HCT116 (cell line): Measurements from ENCODE around the gene C2orf81. TPM values are rescaled to one million over a fixed set of nuclear protein-coding genes. Genes with fewer than 3 reads are reported as not detected.

Experiments used
- ATAC-seq: fragments of 200-7000 bp; cut with Tn5 transposase; 2 replicates; pipeline ENCODE4 v1.9.1; 2020; ENCODE audit warnings: mild to moderate bottlenecking, moderate library complexity
- BruUV-seq: library from RNA; stranded (reverse); fragments of 400-500 nt; replicated peaks from 2 replicates; lab custom pipeline; 2021; lab: Mats Ljungman, UMichigan
- CTCF ChIA-PET: fragments of 300-600 bp; sonication (Branson Sonifier 250); formaldehyde crosslinking; loops from one replicate; lab custom pipeline; 2021; ENCODE audit warnings: antibody characterized with exemption; lab: Charles Lee
- POLR2A ChIA-PET: fragments of 300-600, 350-600 bp; sonication (Branson Sonifier 250); formaldehyde crosslinking; loops from one replicate; lab custom pipeline; 2021; ENCODE audit warnings: antibody characterized with exemption; lab: Charles Lee
- RAD21 ChIA-PET, 2 experiments: fragments of 300-600 bp; sonication (Branson Sonifier 250); formaldehyde crosslinking; loops; one replicate each; lab custom pipeline; 2023; ENCODE audit warnings: low total read pairs in 2 of 2; ENCODE audit not compliant: uncharacterized antibody in 2 of 2, unreplicated experiment in 2 of 2, low non-redundant PET in 1 of 2; lab: Charles Lee
- DNase-seq: peaks from one replicate; pipeline ENCODE4 v3.0.0-alpha.2; 2010; ENCODE audit warnings: low read depth, low spot score
- H2AFZ ChIP-seq: fragments of 200-600 bp; shearing (Covaris generic), sonication (generic); 2 replicates; pipeline ENCODE4 v1.6.1; 2017; ENCODE audit warnings: low read depth, mixed run types, mixed read lengths, antibody characterized with exemption, low read length; ENCODE audit not compliant: poor library complexity, severe bottlenecking
- H3K27ac ChIP-seq: 2 replicates; pipeline ENCODE4 v1.5.1; 2012; ENCODE audit warnings: low read depth, low read length
- H3K27me3 ChIP-seq: fragments of 200-600 bp; sonication (generic); 2 replicates; pipeline ENCODE4 v1.6.1; 2016; ENCODE audit warnings: mixed run types, low read length, mixed read lengths; ENCODE audit not compliant: insufficient read depth
- H3K36me3 ChIP-seq, 2 experiments: fragments of 200-500 bp in 1 of 2; fragments of 200-600 bp in 1 of 2; sonication (Bioruptor generic) in 1 of 2; sonication (generic) in 1 of 2; 2 replicates each; pipeline versions ENCODE4 v1.5.1 to v1.6.1; 2014 to 2016; ENCODE audit warnings: low read length in 2 of 2, inconsistent platforms in 1 of 2, mixed read lengths in 1 of 2, mixed run types in 1 of 2; ENCODE audit not compliant: insufficient read depth in 2 of 2, control insufficient read depth in 1 of 2
- H3K4me1 ChIP-seq, 2 experiments: fragments of 200-600 bp in 1 of 2; sonication (generic) in 1 of 2; 2 replicates each; pipeline versions ENCODE4 v1.5.1 to v1.6.1; 2012 to 2017; ENCODE audit warnings: low read length in 2 of 2, inconsistent platforms in 1 of 2, mild to moderate bottlenecking in 1 of 2, mixed read lengths in 1 of 2, mixed run types in 1 of 2, moderate library complexity in 1 of 2; ENCODE audit not compliant: insufficient read depth in 2 of 2, control insufficient read depth in 1 of 2
- H3K4me2 ChIP-seq: fragments of 200-600 bp; sonication (generic); 2 replicates; pipeline ENCODE4 v1.6.1; 2017; ENCODE audit warnings: mixed run types, low read length, mixed read lengths
- H3K4me3 ChIP-seq, 2 experiments: fragments of 200-600 bp in 1 of 2; sonication (generic) in 1 of 2; replicated peaks in 1 of 2; 2 replicates each; pipeline ENCODE4 v1.5.1; 2011 to 2016; ENCODE audit warnings: low read length in 2 of 2, control low read depth in 1 of 2, low read depth in 1 of 2, mild to moderate bottlenecking in 1 of 2, mixed read lengths in 1 of 2, mixed run types in 1 of 2
- H3K79me2 ChIP-seq: fragments of 200-600 bp; sonication (generic); 2 replicates; pipeline ENCODE4 v1.6.1; 2017; ENCODE audit warnings: mild to moderate bottlenecking, mixed run types, low read length, moderate library complexity, mixed read lengths; ENCODE audit not compliant: insufficient read depth
- H3K9ac ChIP-seq: fragments of 200-600 bp; sonication (generic); 2 replicates; pipeline ENCODE4 v1.6.1; 2016; ENCODE audit warnings: low read length, mixed read lengths
- H3K9me2 ChIP-seq: fragments of 200-600 bp; sonication (generic), shearing (Covaris generic); 2 replicates; pipeline ENCODE4 v1.6.1; 2017; ENCODE audit warnings: mixed run types, mild to moderate bottlenecking, moderate library complexity; ENCODE audit not compliant: insufficient read depth
- H3K9me3 ChIP-seq, 2 experiments: fragments of 200-500 bp in 1 of 2; fragments of 200-600 bp in 1 of 2; sonication (Bioruptor generic) in 1 of 2; sonication (generic) in 1 of 2; 2 replicates each; pipeline ENCODE4 v1.6.1; 2014 to 2017; ENCODE audit warnings: low read length in 2 of 2, mixed read lengths in 2 of 2, inconsistent platforms in 1 of 2, low read depth in 1 of 2, mild to moderate bottlenecking in 1 of 2, mixed run types in 1 of 2, moderate library complexity in 1 of 2; ENCODE audit not compliant: control insufficient read depth in 1 of 2, insufficient read depth in 1 of 2
- H4K20me1 ChIP-seq: fragments of 200-600 bp; sonication (generic), shearing (Covaris generic); 2 replicates; pipeline ENCODE4 v1.6.1; 2017; ENCODE audit warnings: mixed run types, mild to moderate bottlenecking, moderate library complexity; ENCODE audit not compliant: insufficient read depth
- MAX ChIP-seq: IDR thresholded peaks from 2 replicates; pipeline ENCODE4 v1.6.1; 2012
- SP1 ChIP-seq: IDR thresholded peaks from 2 replicates; pipeline ENCODE4 v1.6.1; 2012; ENCODE audit warnings: low read depth
- intact Hi-C: fragments of 100-400 bp; cut with micrococcal nuclease; formaldehyde crosslinking; loops from 2 replicates; pipeline ENCODE4 v1.10.0; 2022
- total RNA-seq: library from RNA; stranded (reverse); gene quantifications from one replicate; pipeline ENCODE4 v1.2.1, GENCODE V29; 2021; ENCODE audit not compliant: unreplicated experiment
- TF ChIP-seq, protein P1 (sequence below): IDR thresholded peaks from 2 replicates; pipeline ENCODE4 v1.6.1; 2012

The C2orf81 gene
- total RNA-seq, 1 experiment from 2014 or later, result 6.5 TPM

GRCh38 chr2:74364533-74365505 lies 56.6 kb downstream of the C2orf81 start:
- no peak overlapping the region for H3K4me2 ChIP-seq
- peaks cover 16 to 59% of the 10 kb centered on the region in 2 experiments; a peak in 3 of 4 replicates for H3K36me3 ChIP-seq
- H3K4me3 ChIP-seq, result no peak overlapping the region
- no peaks in the 10 kb centered on the region for H3K9me3 ChIP-seq
- ATAC-seq, result no peak
- no peak for DNase-seq
- no peaks in the 10 kb centered on the region for H3K9me2 ChIP-seq
- no peak overlapping the region for H2AFZ ChIP-seq
- no TSS peak for BruUV-seq
- ChIA-PET POLR2A (no interaction called here), CTCF (no interaction called here), RAD21 (no interaction called here)
- intact Hi-C loops, result no loop called here
- no peak overlapping the region for H3K27ac ChIP-seq
- TF ChIP-seq SP1 (no peak), MAX (no peak)
- TF ChIP-seq, protein P1, sequence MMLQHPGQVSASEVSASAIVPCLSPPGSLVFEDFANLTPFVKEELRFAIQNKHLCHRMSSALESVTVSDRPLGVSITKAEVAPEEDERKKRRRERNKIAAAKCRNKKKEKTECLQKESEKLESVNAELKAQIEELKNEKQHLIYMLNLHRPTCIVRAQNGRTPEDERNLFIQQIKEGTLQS, result no peak
- H3K27me3 ChIP-seq, result no peaks in the 10 kb centered on the region
- H3K79me2 ChIP-seq, result no peaks in the 10 kb centered on the region
- no peaks in the 10 kb centered on the region for H3K4me1 ChIP-seq
- no peaks in the 10 kb centered on the region for H4K20me1 ChIP-seq
- no peak overlapping the region for H3K9ac ChIP-seq

Other genes with a start within 250 kb of the C2orf81 start
- gene MOB1A, start 242.7 kb downstream of the C2orf81 start, total RNA-seq, result 132 TPM
- gene MTHFD2, start 223.0 kb downstream of the C2orf81 start, total RNA-seq, result 445 TPM
- gene SLC4A5, start 78.2 kb downstream of the C2orf81 start, total RNA-seq, result 0.91 TPM
- gene DCTN1, start 41.3 kb downstream of the C2orf81 start, total RNA-seq, result 129 TPM
- gene WDR54, start 111 bp upstream of the C2orf81 start, total RNA-seq, result 54.9 TPM
- 94.0 TPM for gene RTKN, start 20.3 kb upstream of the C2orf81 start, total RNA-seq
- 24.0 TPM for gene INO80B, start 33.5 kb upstream of the C2orf81 start, total RNA-seq
- 64.7 TPM for gene WBP1, start 36.8 kb upstream of the C2orf81 start, total RNA-seq
- gene MOGS, start 43.8 kb upstream of the C2orf81 start, total RNA-seq, result 72.9 TPM
- 65.4 TPM for gene MRPL53, start 51.1 kb upstream of the C2orf81 start, total RNA-seq
- 15.0 TPM for gene CCDC142, start 61.4 kb upstream of the C2orf81 start, total RNA-seq
- gene TTC31, start 61.5 kb upstream of the C2orf81 start, total RNA-seq, result 26.4 TPM
- 10.1 TPM for gene LBX2, start 78.0 kb upstream of the C2orf81 start, total RNA-seq
- 39.9 TPM for gene PCGF1, start 86.1 kb upstream of the C2orf81 start, total RNA-seq
- gene TLX2, start 92.8 kb upstream of the C2orf81 start, total RNA-seq, result not detected
- 0.98 TPM for gene DQX1, start 104.6 kb upstream of the C2orf81 start, total RNA-seq
- 116 TPM for gene AUP1, start 108.1 kb upstream of the C2orf81 start, total RNA-seq
- 36.2 TPM for gene HTRA2, start 108.3 kb upstream of the C2orf81 start, total RNA-seq
- gene LOXL3, start 132.3 kb upstream of the C2orf81 start, total RNA-seq, result 4.1 TPM
- 18.8 TPM for gene DOK1, start 133.1 kb upstream of the C2orf81 start, total RNA-seq
- 28.2 TPM for gene M1AP, start 226.7 kb upstream of the C2orf81 start, total RNA-seq
- 12.3 TPM for gene SEMA4F, start 232.6 kb upstream of the C2orf81 start, total RNA-seq